Measurements from ENCODE around the gene DNM1L. TPM values are rescaled to one million over a fixed set of nuclear protein-coding genes. Genes with fewer than 3 reads are reported as not detected.

The DNM1L gene
- total and polyA plus RNA-seq, 2 donors from 2014 or later = 30.5 to 66.2 TPM

DNA sequence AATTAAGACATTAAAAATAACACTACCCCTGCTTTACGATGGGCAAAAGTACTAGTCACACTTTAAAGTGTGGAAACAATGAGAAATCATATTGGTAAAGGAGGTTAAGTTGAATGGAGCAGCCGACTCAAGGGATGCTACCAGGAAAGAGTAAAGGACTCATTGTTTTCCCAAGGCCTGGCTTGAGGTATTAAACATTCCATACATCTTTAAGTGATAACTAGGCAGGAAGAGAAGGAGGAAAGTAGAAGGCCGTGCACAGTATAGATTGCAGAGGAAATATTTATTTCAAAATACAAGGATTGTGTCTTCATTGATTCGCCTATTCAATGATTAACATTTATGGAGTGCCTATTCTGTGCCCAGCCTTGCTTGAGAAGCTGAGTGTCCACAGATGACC lies 97.2 kb downstream of the DNM1L start:
- FAIRE-seq (no peak), DNase-seq (no peak)
- Histone ChIP-seq H3K36me3 (ENCODE audit: control insufficient read depth in 2 of 3, insufficient read depth in 3 of 3, low read length in 3 of 3) (no peaks in the 10 kb centered on the region), H3K27me3 (ENCODE audit: control insufficient read depth, insufficient read depth, low read length) (no peaks in the 10 kb centered on the region), H3K4me3 (ENCODE audit: low read length in 3 of 3) (no peak overlapping the region), H3K9me3 (ENCODE audit: control insufficient read depth in 2 of 3, insufficient read depth in 1 of 3, low read length in 3 of 3) (no peaks in the 10 kb centered on the region), H3K27ac (ENCODE audit: low read depth in 2 of 2, low read length in 2 of 2) (no peak overlapping the region), H3K9ac (ENCODE audit: low read length in 3 of 3) (no peak overlapping the region), H3K4me1 (ENCODE audit: control insufficient read depth in 2 of 3, insufficient read depth in 2 of 3, low read depth in 1 of 3, low read length in 3 of 3) (no peaks in the 10 kb centered on the region)
- TF ChIP-seq, protein P1, sequence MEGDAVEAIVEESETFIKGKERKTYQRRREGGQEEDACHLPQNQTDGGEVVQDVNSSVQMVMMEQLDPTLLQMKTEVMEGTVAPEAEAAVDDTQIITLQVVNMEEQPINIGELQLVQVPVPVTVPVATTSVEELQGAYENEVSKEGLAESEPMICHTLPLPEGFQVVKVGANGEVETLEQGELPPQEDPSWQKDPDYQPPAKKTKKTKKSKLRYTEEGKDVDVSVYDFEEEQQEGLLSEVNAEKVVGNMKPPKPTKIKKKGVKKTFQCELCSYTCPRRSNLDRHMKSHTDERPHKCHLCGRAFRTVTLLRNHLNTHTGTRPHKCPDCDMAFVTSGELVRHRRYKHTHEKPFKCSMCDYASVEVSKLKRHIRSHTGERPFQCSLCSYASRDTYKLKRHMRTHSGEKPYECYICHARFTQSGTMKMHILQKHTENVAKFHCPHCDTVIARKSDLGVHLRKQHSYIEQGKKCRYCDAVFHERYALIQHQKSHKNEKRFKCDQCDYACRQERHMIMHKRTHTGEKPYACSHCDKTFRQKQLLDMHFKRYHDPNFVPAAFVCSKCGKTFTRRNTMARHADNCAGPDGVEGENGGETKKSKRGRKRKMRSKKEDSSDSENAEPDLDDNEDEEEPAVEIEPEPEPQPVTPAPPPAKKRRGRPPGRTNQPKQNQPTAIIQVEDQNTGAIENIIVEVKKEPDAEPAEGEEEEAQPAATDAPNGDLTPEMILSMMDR (IDR thresholded peaks at IDR 0.05; ENCODE audit: borderline replicate concordance, extremely low read depth, insufficient read depth) = no peak
- intact Hi-C loops (cut with DNase I) = no loop called here

DNA sequence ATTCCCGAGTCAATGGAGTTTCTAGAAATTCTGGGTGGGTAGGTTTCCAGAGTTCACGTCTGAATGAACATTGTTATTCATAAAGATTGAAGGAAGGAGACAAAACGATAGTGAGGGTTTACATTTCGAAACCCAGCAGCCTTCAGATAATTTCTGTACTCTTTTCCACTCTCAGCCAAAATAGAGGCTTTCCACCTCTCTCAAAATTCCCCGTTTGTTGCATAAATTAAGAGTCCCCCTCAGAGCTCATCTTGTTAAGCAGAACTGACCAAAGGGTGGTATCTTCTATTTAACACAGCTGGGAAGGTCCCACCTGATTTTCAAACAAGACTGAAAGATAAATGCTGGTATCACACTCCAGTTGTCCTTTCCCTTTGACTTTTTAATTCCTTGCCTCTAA lies 98.1 kb downstream of the DNM1L start:
- H3K36me3 ChIP-seq (ENCODE audit: control insufficient read depth in 2 of 3, insufficient read depth in 3 of 3, low read length in 3 of 3) = no peaks in the 10 kb centered on the region
- H3K27ac ChIP-seq (ENCODE audit: low read depth in 2 of 2, low read length in 2 of 2) = no peak overlapping the region
- TF ChIP-seq, protein P1 (IDR thresholded peaks at IDR 0.05; ENCODE audit: borderline replicate concordance, extremely low read depth, insufficient read depth) = no peak
- no peak overlapping the region for H3K4me3 ChIP-seq (ENCODE audit: low read length in 3 of 3)
- no peak for FAIRE-seq
- no peak for DNase-seq
- no peaks in the 10 kb centered on the region for H3K4me1 ChIP-seq (ENCODE audit: control insufficient read depth in 2 of 3, insufficient read depth in 2 of 3, low read depth in 1 of 3, low read length in 3 of 3)
- intact Hi-C loops (cut with DNase I) = no loop called here
- no peaks in the 10 kb centered on the region for H3K9me3 ChIP-seq (ENCODE audit: control insufficient read depth in 2 of 3, insufficient read depth in 1 of 3, low read length in 3 of 3)
- H3K9ac ChIP-seq (ENCODE audit: low read length in 3 of 3) = no peak overlapping the region
- H3K27me3 ChIP-seq (ENCODE audit: control insufficient read depth, insufficient read depth, low read length) = no peaks in the 10 kb centered on the region

DNA sequence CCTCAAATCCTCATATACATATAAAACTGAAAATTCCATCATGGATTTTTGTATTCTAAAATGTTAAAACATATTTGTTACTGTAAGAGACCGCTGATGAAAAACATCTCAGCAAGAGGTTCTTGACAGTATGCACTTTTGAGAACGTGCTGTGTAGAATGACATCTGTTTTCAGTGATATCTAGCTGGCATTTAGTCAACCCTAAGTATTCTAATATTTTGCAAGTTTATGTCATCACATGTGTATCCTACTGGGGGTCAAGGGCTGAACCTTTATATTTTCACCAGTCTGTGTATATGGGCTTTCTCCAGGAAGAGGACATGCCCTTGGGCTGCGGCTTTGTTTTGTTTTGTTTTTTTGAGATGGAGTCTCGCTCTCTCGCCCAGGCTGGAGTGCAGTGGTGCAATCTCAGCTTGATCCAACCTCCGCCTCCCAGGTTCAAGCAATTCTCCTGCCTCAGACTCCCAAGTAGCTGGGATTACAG lies 98.6 kb downstream of the DNM1L start:
- Histone ChIP-seq H3K9ac (ENCODE audit: low read length in 3 of 3) (no peak overlapping the region), H3K9me3 (ENCODE audit: control insufficient read depth in 2 of 3, insufficient read depth in 1 of 3, low read length in 3 of 3) (no peaks in the 10 kb centered on the region), H3K36me3 (ENCODE audit: control insufficient read depth in 2 of 3, insufficient read depth in 3 of 3, low read length in 3 of 3) (no peaks in the 10 kb centered on the region), H3K27me3 (ENCODE audit: control insufficient read depth, insufficient read depth, low read length) (no peaks in the 10 kb centered on the region), H3K27ac (ENCODE audit: low read depth in 2 of 2, low read length in 2 of 2) (no peak overlapping the region), H3K4me3 (ENCODE audit: low read length in 3 of 3) (no peak overlapping the region), H3K4me1 (ENCODE audit: control insufficient read depth in 2 of 3, insufficient read depth in 2 of 3, low read depth in 1 of 3, low read length in 3 of 3) (no peaks in the 10 kb centered on the region)
- FAIRE-seq = no peak
- DNase-seq = no peak
- TF ChIP-seq, protein P1 (IDR thresholded peaks at IDR 0.05; ENCODE audit: borderline replicate concordance, extremely low read depth, insufficient read depth) = no peak
- intact Hi-C loops (cut with DNase I) = no loop called here

DNA sequence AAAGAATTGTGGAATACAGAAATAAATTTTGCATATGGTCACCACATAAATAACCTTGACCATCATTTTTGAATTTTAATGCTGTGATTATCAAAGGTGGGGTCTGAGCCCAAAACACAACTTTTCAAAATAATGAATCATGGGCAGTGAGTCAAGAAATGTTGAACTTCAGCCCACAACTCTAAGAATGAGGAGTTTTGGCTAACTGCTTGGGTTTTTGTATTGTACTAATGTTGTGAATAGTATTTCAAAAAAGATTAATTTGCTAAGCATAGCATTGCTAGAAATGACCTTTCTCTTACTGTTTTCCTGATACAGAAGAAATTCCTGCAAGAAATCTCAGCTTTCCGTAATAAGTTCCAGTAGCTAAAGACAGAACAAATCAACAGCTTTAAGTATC lies 101.0 kb downstream of the DNM1L start:
- Histone ChIP-seq H3K9me3 (ENCODE audit: control insufficient read depth in 2 of 3, insufficient read depth in 1 of 3, low read length in 3 of 3) (no peaks in the 10 kb centered on the region), H3K27ac (ENCODE audit: low read depth in 2 of 2, low read length in 2 of 2) (no peak overlapping the region), H3K36me3 (ENCODE audit: control insufficient read depth in 2 of 3, insufficient read depth in 3 of 3, low read length in 3 of 3) (no peaks in the 10 kb centered on the region), H3K27me3 (ENCODE audit: control insufficient read depth, insufficient read depth, low read length) (no peaks in the 10 kb centered on the region), H3K9ac (ENCODE audit: low read length in 3 of 3) (no peak overlapping the region), H3K4me1 (ENCODE audit: control insufficient read depth in 2 of 3, insufficient read depth in 2 of 3, low read depth in 1 of 3, low read length in 3 of 3) (no peaks in the 10 kb centered on the region), H3K4me3 (ENCODE audit: low read length in 3 of 3) (no peak overlapping the region)
- DNase-seq (peak in 2 of 5 donors; percentile 36 to 77), FAIRE-seq (no peak)
- TF ChIP-seq, protein P1 (IDR thresholded peaks at IDR 0.05; ENCODE audit: borderline replicate concordance, extremely low read depth, insufficient read depth) = no peak
- intact Hi-C loops (cut with DNase I) = no loop called here
